NCI-H128 (cell line): ENCODE measurements around the gene STAT5B.
A peak's percentile ranks its signal among the peaks of the same experiment; 100 is the strongest.

Experiments
- DNase-seq: peaks from one replicate; lab custom pipeline; 2025; ENCODE audit not compliant: unreplicated experiment; lab: John Stamatoyannopoulos, UW

The STAT5B gene

GRCh38 chr17:42180922-42181850 is 95.0 kb downstream of the STAT5B start, which contains the start of gene KCNH4:
Gene KCNH4 (minus strand): TSS chr17:42181142. CDS start chr17:42180945, 197 bp downstream.
- DNase-seq: peak; percentile 59

DNA sequence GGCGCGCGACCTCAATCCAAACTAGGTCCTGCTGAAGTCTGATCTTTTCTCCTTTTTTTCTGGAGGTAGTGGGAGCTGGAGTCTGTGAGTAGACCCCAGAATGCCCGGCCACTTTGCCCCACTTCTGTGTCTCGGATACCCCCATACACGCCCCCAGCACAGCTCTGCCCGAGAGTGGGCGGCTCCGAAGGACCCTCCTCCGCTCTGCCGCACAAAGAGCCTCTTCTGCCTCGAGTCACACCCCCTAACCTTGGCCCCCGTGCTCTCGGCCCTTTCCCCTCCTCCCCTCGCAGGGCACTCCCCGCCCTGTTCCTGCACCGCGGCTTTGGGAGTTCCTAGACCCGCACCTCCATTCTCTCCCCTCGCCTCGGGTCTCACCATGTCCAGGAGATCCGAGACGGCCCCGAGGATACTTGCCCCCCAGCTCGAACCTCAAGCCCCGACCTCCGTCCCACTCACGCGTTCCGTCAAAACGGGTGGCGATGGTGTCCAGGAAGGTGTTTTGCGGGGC is 95.7 kb downstream of the STAT5B start:
- DNase-seq: no peak

DNA sequence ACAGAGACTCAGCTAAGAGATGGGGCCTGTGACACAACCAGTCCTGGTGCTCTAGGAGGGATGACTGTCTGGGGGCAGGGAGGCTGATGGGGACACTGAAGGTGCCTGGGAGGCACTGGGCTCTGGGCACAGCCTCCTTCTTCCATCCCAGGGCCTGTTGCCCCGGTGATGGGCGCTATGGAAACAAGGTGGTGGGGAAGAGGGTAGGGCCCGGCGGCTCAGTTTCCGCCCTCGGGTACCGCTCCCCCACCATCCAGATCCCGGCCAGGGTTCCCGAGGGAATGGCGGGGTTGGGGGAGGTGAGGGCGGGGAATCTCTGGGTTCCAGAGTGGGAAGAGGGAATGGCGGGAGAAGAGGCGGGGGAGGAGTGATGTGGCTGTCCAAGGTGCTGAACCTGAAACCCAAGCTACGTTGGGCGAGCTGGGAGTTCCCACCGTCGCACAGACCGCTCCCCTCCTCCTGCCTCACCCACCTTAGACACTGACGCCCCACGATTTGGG is 96.2 kb downstream of the STAT5B start:
- peak; percentile 32 for DNase-seq

GRCh38 chr17:42179335-42179734 is 96.9 kb downstream of the STAT5B start:
- no peak for DNase-seq

GRCh38 chr17:42178817-42179216 is 97.4 kb downstream of the STAT5B start:
- no peak for DNase-seq

- no peak for DNase-seq
Measured at GRCh38 chr17:42177684-42178083, 98.5 kb downstream of the STAT5B start.

GRCh38 chr17:42174126-42174783 is 101.9 kb downstream of the STAT5B start:
- DNase-seq: no peak

DNA sequence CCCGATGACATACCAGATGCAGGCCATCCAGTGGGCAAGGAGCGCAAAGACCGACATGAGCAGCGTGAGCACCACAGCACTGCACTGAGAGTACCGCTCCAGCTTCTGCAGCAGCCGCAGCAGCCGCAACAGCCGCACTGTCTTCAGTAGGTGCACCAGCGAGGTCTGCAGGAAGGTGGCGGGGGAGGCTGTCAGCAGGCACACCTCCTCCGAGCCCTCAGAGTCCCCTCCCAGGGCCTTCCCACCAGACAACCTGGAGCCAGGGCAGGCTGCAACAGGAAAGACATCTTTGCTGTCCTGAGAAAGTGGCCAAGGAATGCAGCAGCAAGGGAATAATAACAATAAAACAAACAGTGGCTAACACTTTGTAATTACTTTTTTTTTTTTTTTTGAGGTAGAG is 104.4 kb downstream of the STAT5B start:
- no peak for DNase-seq

DNA sequence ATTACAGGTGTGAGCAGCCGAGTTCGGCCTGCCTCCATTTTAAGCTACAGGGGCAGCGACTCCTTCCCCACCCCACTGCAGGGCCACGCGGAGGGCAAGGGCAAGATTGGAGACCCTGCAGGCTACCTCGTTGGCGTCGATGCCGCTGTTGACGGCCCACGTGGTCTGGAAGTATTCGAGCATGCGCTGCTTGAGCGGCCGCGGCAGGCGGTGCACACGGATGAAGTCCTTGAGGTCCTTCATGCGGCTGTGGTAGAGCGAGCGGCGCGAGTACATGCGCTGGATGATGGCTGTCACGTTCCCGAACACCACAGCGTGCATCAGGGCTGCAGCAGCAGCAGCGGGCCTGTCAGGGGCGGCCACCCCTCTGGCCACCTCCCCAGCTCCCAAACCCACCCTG is 106.8 kb downstream of the STAT5B start:
- no peak for DNase-seq

- no peak for DNase-seq
Measured at GRCh38 chr17:42167807-42168206, 108.4 kb downstream of the STAT5B start.

DNA sequence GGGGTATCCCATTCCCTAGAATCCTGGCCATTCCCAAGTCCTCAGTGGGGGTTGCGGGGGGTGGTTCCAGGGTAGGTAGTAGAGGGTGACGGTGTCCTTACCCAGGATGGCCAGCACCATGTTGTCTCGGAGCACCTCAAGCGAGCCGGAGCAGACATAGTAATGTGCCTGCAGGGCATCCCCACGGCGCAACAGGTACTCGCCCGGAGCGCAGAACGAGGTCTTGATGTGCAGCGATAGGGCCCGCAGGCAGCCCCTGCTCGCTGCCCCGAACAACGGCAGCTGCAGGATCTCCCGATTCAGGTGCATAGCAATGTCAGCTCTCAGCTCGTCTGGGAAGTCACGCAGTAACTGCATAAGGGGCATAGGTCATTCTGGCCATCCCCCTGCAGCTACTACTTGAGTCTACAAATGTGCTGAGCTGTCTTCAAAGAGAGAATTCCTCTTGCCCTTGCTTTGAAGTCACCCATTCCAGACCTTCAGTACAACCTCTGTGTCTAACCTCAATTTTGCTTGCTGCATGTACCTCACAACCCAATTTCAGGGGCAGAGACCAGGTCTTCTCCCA is 109.9 kb downstream of the STAT5B start:
- DNase-seq: no peak

GRCh38 chr17:42165751-42166150 is 110.4 kb downstream of the STAT5B start:
- no peak for DNase-seq

DNA sequence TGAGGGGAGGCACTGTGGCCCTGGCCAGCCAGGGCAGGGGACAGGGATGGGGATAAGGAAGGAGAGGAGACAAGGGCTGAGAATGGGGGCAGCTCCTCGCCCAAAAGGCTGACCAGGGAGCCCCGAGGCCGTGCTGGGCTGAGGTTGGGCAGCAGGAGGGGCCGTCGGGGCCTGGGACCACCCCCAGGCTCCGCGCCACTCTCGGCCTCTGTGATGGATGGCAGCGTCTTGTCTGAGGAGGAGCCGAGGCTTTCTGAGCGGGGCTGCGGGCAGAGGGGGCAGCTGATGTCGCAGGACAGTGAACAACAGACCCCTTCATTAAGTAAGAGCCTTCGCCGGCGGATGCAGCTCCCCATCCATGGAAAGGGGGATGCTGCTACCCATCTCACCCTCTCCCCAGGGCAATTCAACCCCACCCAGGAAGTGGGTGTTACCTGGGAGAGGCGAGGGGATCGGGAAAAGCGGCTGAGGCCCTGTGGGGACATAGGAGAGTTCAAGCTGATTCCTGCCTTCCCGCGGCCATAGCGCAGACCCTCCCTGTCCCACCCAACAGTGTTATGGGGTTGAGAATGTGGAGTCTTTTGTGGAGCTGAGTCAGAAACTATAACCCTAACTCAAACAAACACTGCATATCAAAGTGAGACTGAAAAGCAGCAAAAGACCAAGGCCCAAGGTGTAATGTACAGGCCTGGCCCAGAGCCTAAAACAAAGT is 112.3 kb downstream of the STAT5B start:
- DNase-seq: no peak

DNA sequence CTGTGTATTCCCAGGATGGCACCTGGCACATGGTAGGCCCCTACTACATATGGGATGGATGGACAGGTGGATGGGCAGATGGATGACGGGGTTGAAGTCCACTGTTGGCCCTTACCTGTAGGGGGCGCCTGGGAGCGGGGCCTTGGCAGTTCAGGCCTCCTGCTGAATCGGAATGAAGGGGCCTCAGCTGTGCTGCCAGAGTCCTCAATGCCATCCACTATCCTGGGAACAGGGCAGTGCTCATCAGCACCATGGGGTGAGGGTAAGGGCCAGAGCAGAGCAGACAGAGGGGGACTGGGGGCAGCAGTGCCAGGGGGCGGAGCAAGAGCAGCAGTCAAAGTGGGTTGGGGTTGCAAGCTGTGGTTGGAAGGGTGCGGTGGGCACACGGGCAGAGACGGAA is 113.1 kb downstream of the STAT5B start:
- no peak for DNase-seq

DNA sequence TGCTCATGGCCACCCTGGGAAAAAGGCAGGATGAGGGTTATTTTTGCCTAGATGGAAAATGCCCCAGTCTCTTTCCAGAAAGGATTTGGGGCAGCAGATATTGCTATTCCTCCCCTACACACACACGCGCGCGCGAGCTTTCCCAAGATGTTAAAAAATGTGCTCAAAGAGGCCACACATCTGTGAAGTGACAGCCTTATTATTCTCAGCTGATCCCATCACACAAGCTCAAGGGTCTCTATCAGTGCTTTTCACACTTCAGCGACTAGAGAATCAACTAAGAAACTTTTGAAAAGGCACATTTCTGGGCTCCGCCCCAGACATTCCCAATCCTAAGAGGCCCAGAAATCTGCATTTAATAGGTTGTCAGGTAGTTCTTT is 115.7 kb downstream of the STAT5B start:
- DNase-seq: no peak

- no peak for DNase-seq
Measured at GRCh38 chr17:42159796-42160530, 116.2 kb downstream of the STAT5B start.

DNA sequence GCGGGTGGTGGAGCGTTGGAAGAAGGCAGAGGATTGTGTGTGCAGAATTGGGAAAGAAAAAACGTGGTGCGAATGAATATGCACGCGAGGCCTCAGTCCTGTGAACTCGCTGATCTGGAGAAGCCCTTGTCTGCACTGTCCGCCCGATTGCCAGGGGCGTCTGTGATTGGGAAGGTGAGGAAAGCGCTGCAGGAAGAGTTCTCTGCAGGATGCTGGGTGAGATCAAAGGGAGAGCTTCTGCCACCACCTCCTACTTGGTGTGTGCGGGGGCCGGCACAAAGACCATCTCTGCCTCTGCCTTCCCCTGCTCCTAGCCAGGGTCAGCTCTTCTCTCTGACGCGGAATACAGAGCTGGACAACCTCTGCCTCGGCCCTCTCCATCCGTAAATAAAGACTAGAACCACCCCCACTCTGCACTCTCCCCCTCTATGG is 120.6 kb downstream of the STAT5B start:
- DNase-seq: no peak

- DNase-seq: no peak
Measured at GRCh38 chr17:42153919-42154742, 122.1 kb downstream of the STAT5B start.
